Measurements from ENCODE around the gene MAN2B1. TPM values are rescaled to one million over a fixed set of nuclear protein-coding genes. Genes with fewer than 3 reads are reported as not detected.
A peak's percentile ranks its signal among the peaks of the same experiment; 100 is the strongest.

The MAN2B1 gene
- total and polyA plus RNA-seq, 2 of the 13 experiments (the other 11 are each of a cell fraction or from before 2014, with no cell fraction given), result 23.6 to 23.8 TPM

GRCh38 chr19:12639901-12640613, 26.5 kb downstream of the MAN2B1 start (continued):
- TF ChIP-seq CSRNP2 (CRISPR knock-in tag; conservative IDR thresholded peaks at IDR 0.05; ENCODE audit: low read depth) (no peak), ZNF232 (CRISPR knock-in tag; IDR thresholded peaks at IDR 0.05; ENCODE audit: borderline replicate concordance) (no peak), KLF12 (CRISPR knock-in tag; IDR thresholded peaks at IDR 0.05; ENCODE audit: borderline replicate concordance) (no peak)

GRCh38 chr19:12638611-12639182, 27.8 kb downstream of the MAN2B1 start:
- no peak for FAIRE-seq
- no peaks in the 10 kb centered on the region for H4K20me1 ChIP-seq (ENCODE audit: insufficient read depth, low read length)
- H3K9ac ChIP-seq (ENCODE audit: insufficient read depth, low read depth, low read length), result no peak overlapping the region
- in situ Hi-C loops (cut with HindIII; ENCODE audit: extremely low pct_ligation_motif_present, low pct_unique_long_range_greater_than_20kb) (no loop called here), intact Hi-C loops (cut with micrococcal nuclease; ENCODE audit: unreplicated experiment) (no loop called here)
- BruUV-seq (replicated peaks), result no TSS peak
- DNase-seq (ENCODE audit: low spot score), result no peak
- H3K4me2 ChIP-seq (ENCODE audit: low read depth, low read length), result no peak overlapping the region
- peak; percentile 28; the same call in 1 of the 2 replicates for TF ChIP-seq ZNF121 (CRISPR knock-in tag; IDR thresholded peaks at IDR 0.05)
- no peak for TF ChIP-seq ZFP36L2 (CRISPR knock-in tag; IDR thresholded peaks at IDR 0.05)
- CTCF ChIA-PET (ENCODE audit: low intra/inter-chr PET ratio, low total read pairs), result no interaction called here
- H3K79me2 ChIP-seq (ENCODE audit: insufficient read depth, low read length), result no peaks in the 10 kb centered on the region
- POLR2A ChIA-PET, result no interaction called here
- no peak overlapping the region for H3K4me3 ChIP-seq (replicated peaks in 1 of 3; ENCODE audit: insufficient read depth in 1 of 3, low read depth in 2 of 3, low read length in 3 of 3)
- ATAC-seq, result no peak
- no peaks in the 10 kb centered on the region for H3K9me3 ChIP-seq (ENCODE audit: low read length)
- H3K27me3 ChIP-seq (ENCODE audit: control insufficient read depth in 1 of 2, insufficient read depth in 2 of 2, low read length in 2 of 2), result no peaks in the 10 kb centered on the region
- no peak overlapping the region for H3K27ac ChIP-seq (ENCODE audit: extremely low read length, insufficient read depth, low read length)
- no peaks in the 10 kb centered on the region for H3K36me3 ChIP-seq (replicated peaks in 1 of 2; ENCODE audit: control insufficient read depth in 1 of 2, insufficient read depth in 2 of 2, low read length in 2 of 2)
- H2AFZ ChIP-seq (ENCODE audit: low read length), result no peak overlapping the region
- peaks cover 11% of the 10 kb centered on the region; the same call in 1 of the 2 replicates for H3K4me1 ChIP-seq (ENCODE audit: insufficient read depth, low read length)
- 96% methylated on average over 22 of the region's 22 CpGs for WGBS (ENCODE audit: low lambda C conversion rate)

All from HepG2 (cell line).